Tibial artery (tissue), 4 donors: ENCODE results near the gene OMP.

Experiments
- DNase-seq, 2 donors: peaks; one replicate each; pipeline ENCODE4 v3.0.0-alpha.2; 2019
- H3K27ac ChIP-seq, 2 donors: fragments of 200-600 bp; sonication (generic) in 1 of 2; 1 replicate in 1 of 2; 2 replicates in 1 of 2; pipeline ENCODE4 v1.5.1; 2018 to 2019; ENCODE audit warnings: mild to moderate bottlenecking in 1 of 2
- H3K27me3 ChIP-seq, 2 donors: fragments of 200-600 bp; sonication (generic) in 1 of 2; one replicate each; pipeline versions ENCODE4 v1.5.1 to v1.6.0; 2016 to 2019
- H3K36me3 ChIP-seq, 3 donors: fragments of 200-600 bp; sonication (generic) in 2 of 3; one replicate each; pipeline ENCODE4 v1.5.1; 2016 to 2019; ENCODE audit warnings: mild to moderate bottlenecking in 2 of 3
- H3K4me1 ChIP-seq, 4 donors: fragments of 200-600 bp; sonication (generic) in 2 of 4; 1 replicate in 3 of 4; 2 replicates in 1 of 4; pipeline ENCODE4 v1.5.1; 2016 to 2019
- H3K4me3 ChIP-seq, 2 donors: fragments of 200-600 bp; sonication (generic) in 1 of 2; 1 replicate in 1 of 2; 2 replicates in 1 of 2; pipeline ENCODE4 v1.5.1; 2018 to 2019; ENCODE audit warnings: mild to moderate bottlenecking in 2 of 2
- H3K9me3 ChIP-seq, 3 donors: fragments of 200-600 bp; sonication (generic) in 1 of 3; one replicate each; pipeline ENCODE4 v1.5.1; 2016 to 2019
- CTCF ChIP-seq, 2 experiments: fragments of 200-600 bp in 1 of 2; fragments of 450-650 bp in 1 of 2; IDR thresholded peaks; one replicate each; pipeline ENCODE4 v1.5.1; 2017 to 2019; ENCODE audit warnings: antibody characterized with exemption in 2 of 2, mild to moderate bottlenecking in 1 of 2, moderate library complexity in 1 of 2
- intact Hi-C: fragments of 100-400 bp; cut with DNase I; formaldehyde crosslinking; loops from one replicate; pipeline ENCODE4 v1.15.0; 2023; ENCODE audit warnings: low total_unique reads

Gene OMP

GRCh38 chr11:77115181-77115611, 12.6 kb downstream of the OMP start:
- no peak for DNase-seq
- peaks cover 0 to 37% (median 13%) of the 10 kb centered on the region in 3 donors for H3K36me3 ChIP-seq
- intact Hi-C loops: no loop called here
- H3K4me3 ChIP-seq: no peak overlapping the region
- no peak for TF ChIP-seq CTCF (IDR thresholded peaks at IDR 0.05)
- H3K27me3 ChIP-seq: no peaks in the 10 kb centered on the region
- H3K27ac ChIP-seq: no peak overlapping the region
- no peaks in the 10 kb centered on the region for H3K4me1 ChIP-seq
- no peaks in the 10 kb centered on the region for H3K9me3 ChIP-seq

GRCh38 chr11:77115956-77116355, 13.3 kb downstream of the OMP start:
- DNase-seq: no peak
- Histone ChIP-seq H3K27me3 (no peaks in the 10 kb centered on the region), H3K27ac (no peak overlapping the region), H3K4me3 (no peak overlapping the region), H3K36me3 (peaks cover 0 to 45% (median 18%) of the 10 kb centered on the region in 3 donors), H3K4me1 (no peaks in the 10 kb centered on the region), H3K9me3 (no peaks in the 10 kb centered on the region)
- intact Hi-C loops: no loop called here
- no peak for TF ChIP-seq CTCF (IDR thresholded peaks at IDR 0.05)

GRCh38 chr11:77117492-77117891, 14.9 kb downstream of the OMP start:
- H3K27ac ChIP-seq: no peak overlapping the region
- H3K4me3 ChIP-seq: no peak overlapping the region
- peaks cover 0 to 60% (median 25%) of the 10 kb centered on the region in 3 donors for H3K36me3 ChIP-seq
- no peaks in the 10 kb centered on the region for H3K9me3 ChIP-seq
- H3K27me3 ChIP-seq: no peaks in the 10 kb centered on the region
- TF ChIP-seq CTCF (IDR thresholded peaks at IDR 0.05): no peak
- H3K4me1 ChIP-seq: no peaks in the 10 kb centered on the region
- DNase-seq: no peak
- intact Hi-C loops: no loop called here

GRCh38 chr11:77118086-77118485, 15.4 kb downstream of the OMP start:
- intact Hi-C loops: no loop called here
- TF ChIP-seq CTCF (IDR thresholded peaks at IDR 0.05): no peak
- no peaks in the 10 kb centered on the region for H3K27me3 ChIP-seq
- no peak overlapping the region for H3K27ac ChIP-seq
- H3K4me1 ChIP-seq: no peaks in the 10 kb centered on the region
- H3K4me3 ChIP-seq: no peak overlapping the region
- peaks cover 0 to 66% (median 27%) of the 10 kb centered on the region in 3 donors for H3K36me3 ChIP-seq
- DNase-seq: no peak
- H3K9me3 ChIP-seq: no peaks in the 10 kb centered on the region

- Histone ChIP-seq H3K9me3 (no peaks in the 10 kb centered on the region), H3K27ac (no peak overlapping the region), H3K36me3 (peaks cover 0 to 75% (median 36%) of the 10 kb centered on the region in 3 donors), H3K27me3 (no peaks in the 10 kb centered on the region), H3K4me1 (no peaks in the 10 kb centered on the region), H3K4me3 (no peak overlapping the region)
- TF ChIP-seq CTCF (IDR thresholded peaks at IDR 0.05): no peak
- intact Hi-C loops: no loop called here
- DNase-seq: no peak
Observed at GRCh38 chr11:77118971-77119370, 16.3 kb downstream of the OMP start.

- no peak for DNase-seq
- intact Hi-C loops: no loop called here
- H3K27ac ChIP-seq: no peak overlapping the region
Observed at GRCh38 chr11:77119531-77119936, 16.9 kb downstream of the OMP start.

More at GRCh38 chr11:77119531-77119936, 16.9 kb downstream of the OMP start:
- Histone ChIP-seq H3K4me3 (no peak overlapping the region), H3K36me3 (peaks cover 0 to 72% (median 36%) of the 10 kb centered on the region in 3 donors), H3K9me3 (no peaks in the 10 kb centered on the region), H3K27me3 (no peaks in the 10 kb centered on the region), H3K4me1 (no peaks in the 10 kb centered on the region)
- no peak for TF ChIP-seq CTCF (IDR thresholded peaks at IDR 0.05)
